Lower lobe of right lung (tissue), 2 donors: Measurements from ENCODE around the gene ELOVL2. TPM values are rescaled to one million over a fixed set of nuclear protein-coding genes. Genes with fewer than 3 reads are reported as not detected.

Source experiments
- ATAC-seq, 2 donors: fragments of 200-7000 bp; cut with Tn5 transposase; one replicate each; pipeline ENCODE4 v1.9.1; 2020 to 2022; ENCODE audit warnings: mild to moderate bottlenecking in 2 of 2, moderate library complexity in 2 of 2
- DNase-seq: peaks from one replicate; pipeline ENCODE4 v3.0.0-alpha.2; 2020
- H3K27ac ChIP-seq: fragments of 200-600 bp; one replicate; pipeline ENCODE4 v1.8.0; 2022
- H3K27me3 ChIP-seq: fragments of 200-600 bp; one replicate; pipeline ENCODE4 v1.8.0; 2022; ENCODE audit warnings: low read depth
- H3K36me3 ChIP-seq: fragments of 200-600 bp; one replicate; pipeline ENCODE4 v1.8.0; 2022; ENCODE audit warnings: mild to moderate bottlenecking
- H3K4me1 ChIP-seq: fragments of 200-600 bp; one replicate; pipeline ENCODE4 v1.8.0; 2022
- H3K4me3 ChIP-seq: fragments of 200-600 bp; one replicate; pipeline ENCODE4 v1.8.0; 2022; ENCODE audit warnings: mild to moderate bottlenecking
- H3K9me3 ChIP-seq: fragments of 200-600 bp; one replicate; pipeline ENCODE4 v1.8.0; 2022
- CTCF ChIP-seq: fragments of 200-600 bp; IDR thresholded peaks from one replicate; pipeline ENCODE4 v1.8.0; 2022; ENCODE audit warnings: antibody characterized with exemption, mild to moderate bottlenecking
- intact Hi-C: fragments of 100-400 bp; cut with DNase I; formaldehyde crosslinking; loops from one replicate; pipeline ENCODE4 v1.11.0; 2022
- total RNA-seq: library from RNA; stranded (reverse); fragmentation: NEBNext Ultra II Directional; extraction: Animal tissue kit (Norgen Biotek cat#: 25700); gene quantifications from one replicate; pipeline ENCODE4 v1.2.1, GENCODE V29; 2021
- donor health status: DM: no; HTN: yes; CAD: no; lungs with severe emphysema.

Gene ELOVL2
- total RNA-seq, 1 donor from 2014 or later: 0.21 TPM

- ATAC-seq (no peak), DNase-seq (no peak)
- Histone ChIP-seq H3K27ac (no peak overlapping the region), H3K4me1 (no peaks in the 10 kb centered on the region), H3K9me3 (no peaks in the 10 kb centered on the region), H3K36me3 (no peaks in the 10 kb centered on the region), H3K4me3 (no peak overlapping the region), H3K27me3 (peaks cover 85% of the 10 kb centered on the region)
- no peak for TF ChIP-seq CTCF
- intact Hi-C loops: no loop called here
These were observed 1.2 kb downstream of the ELOVL2 start for GRCh38 chr6:11042750-11043377.

- Histone ChIP-seq H3K4me3 (no peak overlapping the region), H3K27ac (no peak overlapping the region), H3K9me3 (no peaks in the 10 kb centered on the region), H3K4me1 (no peaks in the 10 kb centered on the region), H3K36me3 (no peaks in the 10 kb centered on the region), H3K27me3 (peaks cover 79% of the 10 kb centered on the region)
- DNase-seq: no peak
- intact Hi-C loops: no loop called here
- ATAC-seq: no peak
- no peak for TF ChIP-seq CTCF
These were observed 1.9 kb downstream of the ELOVL2 start for GRCh38 chr6:11042025-11042749.

DNA sequence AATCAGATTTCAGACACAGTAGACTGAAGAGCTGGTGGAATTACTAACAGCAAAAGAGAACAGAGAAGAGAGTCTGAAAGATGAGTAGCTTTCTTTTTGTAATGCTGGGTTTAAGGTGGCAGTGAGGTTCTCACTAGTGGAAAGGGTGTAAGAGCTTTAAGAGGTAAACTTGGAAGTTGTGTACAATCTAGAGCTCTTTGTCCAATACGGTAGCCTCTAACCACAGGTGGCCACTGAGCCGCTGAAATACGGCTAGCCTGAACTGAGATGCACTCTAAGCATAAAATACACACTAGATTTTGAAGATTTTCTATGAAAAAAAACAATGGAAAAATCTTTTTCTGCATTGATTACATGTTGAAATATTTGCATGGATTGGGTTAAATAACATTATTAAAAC, 4.0 kb downstream of the ELOVL2 start:
- ATAC-seq: no peak
- intact Hi-C loops: no loop called here
- H3K27me3 ChIP-seq: peaks cover 59% of the 10 kb centered on the region

DNA sequence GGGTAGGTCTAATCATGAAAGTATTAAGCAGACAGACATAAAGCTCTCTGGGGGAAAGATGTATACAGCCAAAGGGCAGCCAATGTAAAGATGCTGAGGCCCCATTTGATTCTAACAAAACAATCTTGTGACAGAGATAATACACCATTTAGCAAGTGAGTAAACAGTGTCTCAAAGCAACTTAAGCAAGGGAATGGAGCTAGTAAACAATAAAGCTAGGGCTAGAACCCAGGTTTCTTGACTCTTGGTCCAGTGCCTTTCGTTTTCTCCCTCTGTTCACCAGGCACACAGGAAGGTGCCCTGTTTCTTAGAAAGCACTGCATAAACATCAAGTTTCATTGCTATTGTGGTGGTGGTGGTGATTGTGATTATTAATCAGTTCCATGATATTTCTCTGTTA, 5.1 kb downstream of the ELOVL2 start:
- Histone ChIP-seq H3K4me1 (no peaks in the 10 kb centered on the region), H3K36me3 (no peaks in the 10 kb centered on the region), H3K27ac (no peak overlapping the region), H3K4me3 (no peak overlapping the region), H3K27me3 (peaks cover 50% of the 10 kb centered on the region), H3K9me3 (no peaks in the 10 kb centered on the region)
- ATAC-seq (no peak), DNase-seq (no peak)
- no peak for TF ChIP-seq CTCF
- intact Hi-C loops: no loop called here

More for the DNA sequence above, 4.0 kb downstream of the ELOVL2 start:
- TF ChIP-seq CTCF: no peak
- DNase-seq: no peak
- H3K36me3 ChIP-seq: no peaks in the 10 kb centered on the region
- no peak overlapping the region for H3K4me3 ChIP-seq
- no peaks in the 10 kb centered on the region for H3K4me1 ChIP-seq
- H3K27ac ChIP-seq: no peak overlapping the region
- H3K9me3 ChIP-seq: no peaks in the 10 kb centered on the region

- Histone ChIP-seq H3K4me3 (no peak overlapping the region), H3K9me3 (no peaks in the 10 kb centered on the region), H3K27ac (no peak overlapping the region), H3K27me3 (peaks cover 30% of the 10 kb centered on the region), H3K4me1 (no peaks in the 10 kb centered on the region), H3K36me3 (no peaks in the 10 kb centered on the region)
- DNase-seq (no peak), ATAC-seq (no peak)
- TF ChIP-seq CTCF: no peak
- intact Hi-C loops: no loop called here
These were observed 7.1 kb downstream of the ELOVL2 start for GRCh38 chr6:11036977-11037430.
